DND-41 (cell line): Measurements from ENCODE around the gene PRRT2.

Experiments used
- CTCF ChIP-seq: IDR thresholded peaks from 2 replicates; pipeline ENCODE4 v1.5.1; 2012; ENCODE audit warnings: borderline replicate concordance, low read length, moderate library complexity, mild to moderate bottlenecking; ENCODE audit not compliant: poor library complexity, severe bottlenecking; ENCODE audit errors: extremely low read depth
- EZH2 ChIP-seq: IDR thresholded peaks from 3 replicates; pipeline ENCODE4 v1.6.1; 2012; ENCODE audit warnings: borderline replicate concordance, low read depth, mild to moderate bottlenecking, moderate library complexity, low read length, inconsistent platforms; ENCODE audit not compliant: severe bottlenecking

- TF ChIP-seq CTCF (no peak), EZH2 (no peak)
These were observed 32.5 kb upstream of the PRRT2 start for GRCh38 chr16:29779474-29779873.
